Stimulated activated CD8-positive, alpha-beta memory T cell treated with anti-CD3 and anti-CD28 coated beads, Interleukin-2, amount 100 ng/mL, for 48 hours (primary cell): Measurements from ENCODE around the gene GPATCH2L.

Source experiments
- DNase-seq, 2 donors: peaks; one replicate each; pipeline ENCODE4 v3.0.0-alpha.2; 2020; ENCODE audit warnings: low read depth in 2 of 2

GPATCH2L gene

DNA sequence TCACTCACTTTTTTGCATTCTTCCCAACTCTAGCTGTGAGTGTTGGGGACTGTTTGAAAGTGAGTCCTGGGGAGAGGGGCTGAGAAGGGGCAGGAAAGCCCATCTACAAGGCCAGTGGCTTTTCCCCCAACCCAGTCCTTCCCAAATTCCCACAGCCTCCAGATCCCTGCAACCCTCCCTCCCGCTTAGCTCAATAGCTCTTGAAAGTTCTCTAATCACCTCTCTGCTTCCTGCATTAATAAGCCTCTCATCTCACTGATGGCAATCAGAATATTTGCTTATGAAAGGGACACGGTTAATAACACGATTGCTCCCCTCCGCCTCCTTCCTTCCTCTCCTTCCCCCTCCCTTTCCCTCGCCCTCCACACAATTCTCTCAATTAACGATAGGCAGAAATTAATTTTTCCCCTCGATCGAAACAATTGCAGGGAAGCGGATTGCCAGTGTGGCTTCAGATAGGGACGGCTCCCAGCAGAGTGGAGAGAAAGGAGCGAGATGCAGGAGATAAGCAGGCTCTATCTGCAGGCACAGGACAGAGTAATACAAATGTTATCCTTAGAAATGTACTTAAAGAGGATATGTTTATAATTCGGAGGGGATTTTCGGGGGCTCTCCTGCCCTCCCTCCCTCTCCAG lies 15.1 kb upstream of the GPATCH2L start:
- no peak for DNase-seq

DNA sequence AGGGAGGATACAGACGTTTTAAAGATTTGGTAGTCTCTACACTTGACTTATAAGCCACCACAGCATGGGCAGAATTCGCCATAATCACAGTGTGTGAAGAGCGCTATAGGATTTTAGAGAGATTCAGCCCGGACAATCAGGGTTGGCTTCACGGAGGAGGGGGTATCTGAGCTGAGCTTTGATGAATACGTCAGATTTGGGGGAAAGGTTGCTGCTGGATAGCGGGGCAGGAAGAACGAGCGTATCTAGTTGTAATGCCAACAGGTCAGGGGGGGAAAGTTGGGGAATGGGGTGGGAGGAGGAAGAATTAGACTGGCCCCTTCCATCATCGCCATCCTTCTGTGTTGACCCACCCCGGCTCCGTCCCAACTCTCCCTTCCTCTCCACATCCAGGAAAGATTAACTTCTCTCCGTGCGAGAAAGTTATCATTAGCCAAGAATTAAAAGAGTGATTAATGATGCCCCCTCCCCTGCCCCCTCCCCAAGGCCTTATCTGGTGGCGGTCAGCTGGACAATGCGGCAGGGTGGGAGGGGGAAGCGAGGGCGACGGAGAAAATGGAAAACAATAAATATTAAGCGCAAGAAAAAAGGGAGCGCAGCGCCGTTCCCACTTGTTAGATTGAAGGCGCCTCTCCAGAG lies 13.5 kb upstream of the GPATCH2L start:
- no peak for DNase-seq

DNA sequence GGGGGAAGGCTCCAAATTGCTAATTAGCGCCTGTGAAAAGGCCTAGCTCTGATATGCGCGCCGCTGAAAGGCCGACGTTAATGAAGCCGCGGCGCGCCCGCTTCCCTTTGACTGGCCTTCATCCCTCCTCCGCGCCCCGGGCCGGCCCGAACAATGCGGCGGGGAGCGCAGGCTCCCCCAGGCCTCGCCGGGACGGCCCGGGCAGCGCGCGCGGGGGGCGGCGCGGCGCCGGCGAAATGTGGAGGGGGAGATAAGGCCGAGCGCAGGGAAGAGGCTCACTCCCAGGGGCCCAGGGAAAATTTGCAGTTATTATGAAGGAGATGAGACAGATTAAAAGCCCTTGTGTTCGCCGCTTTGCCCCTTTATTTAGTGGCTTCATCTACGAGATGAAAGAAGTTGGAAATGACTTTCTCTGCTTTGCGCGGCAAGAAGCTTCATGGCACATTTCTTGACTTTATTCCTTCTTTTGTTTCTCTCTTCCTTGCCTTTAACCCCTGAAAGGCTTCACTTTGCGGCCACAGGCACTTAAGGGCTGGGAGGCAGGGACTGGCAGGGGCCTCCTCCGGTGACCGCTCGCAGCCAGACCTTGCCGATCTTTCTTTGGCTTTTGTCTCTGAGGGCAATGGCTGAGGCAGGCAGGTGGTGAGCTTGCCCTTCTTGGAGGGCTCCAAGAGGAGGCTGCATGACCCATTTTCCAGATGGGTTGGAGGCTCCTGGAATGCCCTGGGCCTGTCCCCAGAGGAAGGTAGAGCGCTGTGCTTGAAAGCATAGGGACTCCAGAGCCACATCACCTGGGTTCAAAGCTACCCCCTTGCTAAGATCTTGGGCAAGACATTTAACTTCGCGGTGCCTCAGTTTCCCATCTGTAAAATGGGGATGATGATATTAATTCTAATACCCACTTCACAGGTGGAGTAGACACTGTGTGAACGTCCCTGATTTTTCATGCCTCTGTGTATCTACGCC lies 12.7 kb upstream of the GPATCH2L start:
- DNase-seq, result no peak

DNA sequence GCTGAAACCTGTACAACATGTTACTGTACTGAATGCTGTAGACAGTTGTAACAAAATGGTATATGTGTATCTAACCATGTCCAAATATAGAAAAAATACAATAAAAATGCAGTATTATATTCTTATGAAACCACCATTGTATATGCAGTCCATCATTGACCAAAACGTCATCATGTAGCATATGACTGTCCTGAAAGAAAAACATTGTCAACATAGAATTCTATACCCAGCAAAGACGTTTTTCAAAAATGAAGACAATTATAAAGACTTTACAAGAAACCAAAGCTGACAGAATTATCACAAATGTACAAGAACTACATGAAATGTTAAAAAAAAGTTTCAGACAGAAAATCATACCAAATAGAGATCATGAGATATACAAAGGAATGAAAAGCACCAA lies 8.1 kb upstream of the GPATCH2L start:
- DNase-seq, result no peak

DNA sequence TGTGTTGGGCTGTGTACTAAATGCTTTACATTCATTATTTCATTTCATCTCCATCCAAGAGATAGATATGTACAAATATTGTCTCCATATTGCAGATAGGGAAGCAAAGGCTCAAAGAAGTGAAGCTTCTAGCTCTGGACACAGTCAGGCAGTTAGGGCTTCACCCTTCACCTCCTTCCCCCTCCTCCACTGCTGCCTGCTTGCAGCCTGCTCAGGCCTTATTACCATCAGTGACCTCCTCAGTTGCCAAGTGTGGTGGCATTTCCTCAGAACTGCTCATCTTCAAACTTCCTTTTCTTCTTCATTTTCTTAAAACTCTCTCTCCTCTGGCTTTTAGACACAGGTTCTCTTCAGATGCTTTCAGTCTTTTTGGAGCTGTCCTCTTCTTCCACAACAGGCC lies 4.7 kb upstream of the GPATCH2L start:
- no peak for DNase-seq

DNA sequence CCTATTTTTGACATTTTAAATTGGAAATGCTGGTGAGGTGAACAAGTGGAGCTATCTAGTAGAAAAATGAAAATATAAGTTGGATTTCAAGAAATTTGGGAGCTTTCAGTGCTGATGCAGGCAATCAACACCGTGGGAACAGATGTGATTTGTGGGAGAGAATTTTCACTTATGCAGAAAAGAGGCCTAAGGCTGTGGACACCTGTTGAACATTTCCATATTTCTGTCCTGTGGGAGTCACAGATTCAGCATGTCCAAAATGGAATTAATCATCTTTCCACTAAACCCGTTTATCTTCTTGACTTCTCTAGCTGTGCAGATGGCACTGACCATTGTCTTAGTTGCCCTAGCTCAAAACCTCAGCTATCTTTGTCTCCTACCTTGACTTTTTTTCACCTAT lies 2.5 kb upstream of the GPATCH2L start:
- no peak for DNase-seq

DNA sequence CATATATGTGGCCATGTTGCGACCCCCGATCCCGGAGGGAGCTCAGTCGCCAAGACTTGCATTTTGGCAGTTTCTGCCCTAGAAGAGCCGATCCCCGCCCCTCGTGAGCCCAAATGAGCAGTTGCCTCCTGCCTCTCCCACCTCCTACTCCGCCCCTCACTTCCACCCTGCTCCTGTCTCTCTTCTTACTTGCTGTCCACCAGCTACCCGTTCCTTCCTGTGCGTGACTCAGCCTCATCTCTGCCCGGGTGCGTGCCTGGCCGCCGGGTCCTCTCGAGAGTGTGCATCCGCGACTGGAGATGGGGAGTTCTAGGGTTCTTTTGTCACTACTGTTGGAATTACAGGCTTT lies 585 bp downstream of the GPATCH2L start:
- peak; percentile 46 to 59 for DNase-seq

DNA sequence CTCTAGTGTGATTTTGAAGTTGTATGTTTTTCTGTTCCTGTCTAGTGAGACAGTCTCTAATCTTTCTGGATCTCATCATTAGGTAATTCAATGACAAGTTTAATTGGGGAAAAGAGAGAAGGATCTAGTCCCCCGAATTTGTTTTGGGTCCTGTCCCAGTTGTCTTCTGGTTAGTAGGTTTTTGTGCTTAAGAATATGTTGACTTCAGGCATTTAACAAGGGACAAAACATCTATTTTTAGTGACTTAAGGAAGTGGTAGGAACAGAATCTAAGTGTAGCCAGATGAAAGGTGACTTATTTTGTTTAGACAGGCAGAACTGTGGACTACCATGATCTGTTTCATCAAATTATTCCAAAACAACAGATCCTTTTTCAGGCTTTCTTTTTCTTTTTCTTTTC lies 2.2 kb downstream of the GPATCH2L start:
- DNase-seq, result no peak

DNA sequence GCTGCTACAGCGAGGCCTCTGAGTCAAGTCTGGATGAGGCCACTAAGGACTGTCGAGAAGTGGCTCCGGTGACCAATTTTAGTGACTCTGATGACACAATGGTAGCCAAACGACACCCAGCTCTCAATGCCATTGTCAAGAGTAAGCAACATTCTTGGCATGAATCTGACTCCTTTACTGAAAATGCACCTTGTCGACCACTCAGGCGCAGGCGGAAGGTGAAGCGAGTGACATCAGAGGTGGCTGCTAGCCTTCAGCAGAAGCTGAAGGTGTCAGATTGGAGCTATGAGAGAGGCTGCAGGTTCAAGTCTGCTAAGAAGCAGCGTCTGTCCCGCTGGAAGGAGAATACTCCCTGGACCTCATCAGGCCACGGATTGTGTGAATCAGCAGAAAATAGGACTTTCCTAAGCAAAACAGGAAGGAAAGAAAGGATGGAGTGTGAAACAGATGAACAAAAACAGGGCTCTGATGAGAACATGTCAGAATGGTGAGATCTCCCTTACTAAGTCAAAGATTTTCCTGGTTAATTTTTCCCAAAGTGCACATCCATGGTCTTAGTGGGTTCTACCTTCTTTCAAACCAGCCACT lies 2.9 kb downstream of the GPATCH2L start:
- DNase-seq, result no peak

DNA sequence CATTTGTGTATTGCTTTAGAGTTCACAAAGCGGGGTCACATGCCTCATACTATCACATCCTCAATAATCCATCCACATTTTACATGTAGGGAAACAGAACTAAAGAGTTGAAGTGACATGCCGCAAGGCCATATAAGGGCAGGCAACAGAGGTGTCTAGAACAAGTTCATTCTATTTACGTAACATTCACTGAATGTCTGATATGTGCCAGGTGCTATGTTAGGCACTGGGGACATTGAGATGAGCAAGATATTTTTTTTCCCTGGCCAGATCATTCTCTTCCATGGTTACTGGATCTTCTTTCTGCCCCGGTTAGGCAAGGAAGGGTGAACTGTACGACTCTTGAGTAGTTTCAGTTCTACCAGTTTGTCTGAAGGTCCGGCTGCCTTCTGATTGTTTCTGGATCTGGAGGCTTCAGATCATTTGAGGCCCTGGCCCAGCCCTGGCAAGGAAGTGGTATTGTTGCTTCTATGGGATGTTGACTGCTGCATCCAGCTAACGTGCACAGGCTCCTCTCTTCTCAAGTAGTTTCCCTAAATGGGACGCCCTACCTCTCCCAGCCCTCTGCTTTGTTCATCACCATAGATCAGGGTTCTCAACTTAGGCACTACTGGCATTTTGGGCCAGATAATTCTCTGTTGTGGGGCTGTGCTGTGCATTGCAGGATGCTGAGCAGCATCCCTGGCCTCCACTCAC lies 12.1 kb downstream of the GPATCH2L start:
- DNase-seq, result no peak

DNA sequence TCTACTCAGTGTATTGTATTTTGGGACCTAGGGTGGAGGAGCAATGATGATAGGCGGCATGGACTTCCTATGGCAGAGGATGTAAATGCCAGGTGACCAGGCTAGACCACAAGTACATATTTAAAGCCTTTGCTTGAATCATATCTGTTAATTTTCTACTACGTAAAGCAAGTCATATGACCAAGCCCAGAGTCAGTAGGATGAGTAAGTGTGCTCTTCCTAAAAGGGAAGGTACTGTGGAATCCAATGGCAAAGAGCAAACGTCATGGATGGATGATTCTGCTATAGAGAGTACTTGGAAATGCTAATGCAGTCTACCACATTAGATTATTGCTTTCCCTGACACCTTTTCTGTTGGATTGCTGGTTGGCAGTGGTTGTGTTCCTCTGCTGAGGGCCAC lies 16.8 kb downstream of the GPATCH2L start:
- no peak for DNase-seq

DNA sequence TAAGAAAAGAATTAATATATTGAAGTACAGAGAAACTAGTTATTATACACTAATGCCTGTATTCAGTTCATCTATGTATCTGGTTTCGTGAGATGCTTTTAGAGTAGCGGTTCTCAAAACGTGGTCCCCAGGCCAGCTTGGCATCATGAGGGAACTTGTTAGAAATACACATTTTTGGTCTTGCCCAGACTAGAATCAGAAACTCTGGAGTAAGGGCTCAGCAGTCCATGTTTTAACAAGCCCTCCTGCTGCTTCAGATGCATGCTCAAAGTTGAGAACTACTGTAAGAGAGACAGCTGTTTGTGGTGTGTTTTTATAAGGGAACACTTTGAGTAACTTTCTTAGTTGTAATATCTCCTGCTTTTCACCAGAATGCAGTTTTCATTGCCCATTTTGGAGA lies 18.1 kb downstream of the GPATCH2L start:
- no peak for DNase-seq

DNA sequence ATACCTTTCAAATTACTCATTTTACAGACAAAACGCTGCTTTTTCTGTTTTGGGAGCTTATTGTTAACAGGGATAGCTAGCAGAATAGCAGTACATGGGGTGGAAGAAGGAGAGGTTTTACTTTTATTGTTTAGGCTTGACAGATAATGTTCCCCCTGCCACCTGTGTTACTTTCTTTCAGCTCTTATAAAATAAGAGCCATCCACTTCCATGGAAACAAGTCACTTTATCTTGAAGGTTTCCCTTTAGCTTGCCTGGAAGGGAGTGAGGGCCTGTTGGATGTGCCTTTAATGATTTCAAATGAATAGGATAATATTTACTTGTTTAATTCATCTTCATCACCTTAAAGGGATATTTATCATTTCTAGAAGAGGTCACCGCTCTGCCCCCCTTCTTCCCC lies 23.3 kb downstream of the GPATCH2L start:
- DNase-seq, result no peak

DNA sequence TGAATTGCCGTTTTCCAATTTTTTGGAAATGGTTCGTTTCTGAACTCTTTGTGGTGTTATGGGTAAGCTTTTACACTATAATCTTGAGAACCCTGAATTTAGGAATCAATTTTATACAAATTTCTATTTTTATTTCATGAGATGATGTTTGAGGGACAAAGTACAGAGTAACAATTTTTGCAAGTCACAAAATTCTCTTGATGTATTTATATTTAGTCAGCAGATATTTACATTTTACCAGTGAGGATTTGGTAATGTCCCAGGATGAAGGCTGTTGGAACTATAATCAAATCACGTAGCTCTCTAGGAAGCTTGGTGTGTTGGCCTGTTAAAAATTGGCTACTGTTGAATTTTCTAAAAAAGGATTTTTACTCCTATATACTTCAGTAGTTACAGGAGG lies 24.2 kb downstream of the GPATCH2L start:
- no peak for DNase-seq

DNA sequence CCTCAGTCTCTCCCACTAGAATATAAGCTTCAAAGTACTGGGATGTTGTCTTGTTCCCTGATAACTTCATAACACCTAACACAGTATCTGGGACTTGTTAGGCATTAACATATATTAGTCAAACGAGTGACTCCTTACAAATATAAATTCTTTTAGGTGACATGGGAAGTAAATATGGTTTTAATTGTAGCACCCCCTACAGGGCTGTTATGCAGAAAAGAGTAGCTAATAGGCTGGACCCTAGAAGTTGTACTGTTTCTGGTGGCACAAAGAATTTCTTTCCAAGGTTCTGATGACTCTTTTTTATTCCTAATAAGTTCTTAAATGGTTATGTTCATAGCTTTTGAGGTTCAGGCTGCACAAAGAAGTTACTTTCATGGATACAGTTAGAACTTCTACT lies 29.8 kb downstream of the GPATCH2L start:
- no peak for DNase-seq

DNA sequence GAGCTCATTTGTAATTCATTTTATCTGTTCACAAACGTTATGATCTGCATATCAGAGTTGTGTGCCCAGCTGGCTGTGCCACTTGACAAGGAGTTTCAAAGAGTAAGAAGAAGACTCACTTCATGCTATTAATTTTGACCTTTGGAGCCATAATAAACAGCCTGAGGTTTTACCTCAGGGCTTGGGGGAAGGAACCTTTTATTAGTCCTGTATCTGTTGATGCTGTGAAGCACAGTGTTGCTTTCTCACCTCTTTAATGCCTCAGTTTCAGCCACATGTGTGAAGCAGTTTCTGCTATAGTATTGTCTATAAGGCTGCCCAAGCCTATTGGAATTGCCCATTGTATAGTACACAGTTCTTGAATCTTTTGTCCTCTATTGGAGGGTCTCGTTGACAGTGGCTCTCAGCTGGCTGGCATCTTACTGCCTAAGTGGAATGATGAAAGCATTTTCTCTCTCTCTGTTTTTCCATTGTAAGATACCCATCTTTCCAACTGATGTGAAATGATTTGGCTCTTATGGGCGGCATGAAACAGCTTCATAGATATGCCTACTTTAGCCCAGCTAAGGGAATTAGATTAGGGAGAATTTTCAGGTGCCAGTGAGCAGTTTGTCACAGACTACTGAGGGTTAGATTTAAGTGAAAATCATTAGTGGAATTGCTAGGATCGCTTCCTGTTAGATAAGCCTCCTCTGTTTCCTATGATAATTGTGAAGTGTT lies 34.7 kb downstream of the GPATCH2L start:
- DNase-seq, result no peak

DNA sequence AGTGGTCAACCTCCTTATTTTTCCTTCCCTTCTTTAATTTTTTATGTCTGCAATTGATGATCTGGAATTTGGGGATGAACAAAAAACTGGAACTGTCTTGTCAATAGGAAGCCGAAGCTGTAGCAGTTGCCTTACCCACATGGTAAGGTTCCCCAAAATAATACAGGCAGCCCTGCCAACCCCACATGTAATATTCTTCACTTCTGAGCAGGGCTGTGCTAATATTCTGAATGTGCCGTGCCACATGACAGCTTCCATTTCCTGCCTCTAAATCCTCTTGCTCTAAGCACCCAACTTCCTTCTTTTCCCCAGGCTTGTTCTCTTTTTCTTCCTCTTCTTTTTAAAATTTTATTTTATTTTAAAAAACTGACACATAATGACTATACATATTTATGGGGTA lies 39.6 kb downstream of the GPATCH2L start:
- DNase-seq, result no peak

DNA sequence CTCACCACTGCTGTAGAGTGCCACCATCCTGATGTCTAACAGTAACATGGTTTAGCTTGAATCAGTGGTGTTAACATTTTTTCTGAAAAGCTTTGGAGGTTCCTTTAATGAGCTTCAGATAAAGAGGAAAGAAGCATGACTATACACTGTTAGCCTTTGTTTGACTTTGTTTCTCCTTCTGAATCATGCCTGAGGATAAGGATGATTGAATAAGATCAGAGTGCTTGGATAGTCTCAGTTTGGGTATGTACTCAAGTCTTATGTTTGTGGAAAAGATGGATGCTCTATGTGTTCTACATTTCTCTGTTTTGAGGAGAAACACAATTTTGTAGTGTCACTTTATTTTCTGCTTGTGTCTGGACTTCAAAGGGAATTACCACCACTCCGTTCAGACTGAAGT lies 42.0 kb downstream of the GPATCH2L start:
- DNase-seq, result no peak

DNA sequence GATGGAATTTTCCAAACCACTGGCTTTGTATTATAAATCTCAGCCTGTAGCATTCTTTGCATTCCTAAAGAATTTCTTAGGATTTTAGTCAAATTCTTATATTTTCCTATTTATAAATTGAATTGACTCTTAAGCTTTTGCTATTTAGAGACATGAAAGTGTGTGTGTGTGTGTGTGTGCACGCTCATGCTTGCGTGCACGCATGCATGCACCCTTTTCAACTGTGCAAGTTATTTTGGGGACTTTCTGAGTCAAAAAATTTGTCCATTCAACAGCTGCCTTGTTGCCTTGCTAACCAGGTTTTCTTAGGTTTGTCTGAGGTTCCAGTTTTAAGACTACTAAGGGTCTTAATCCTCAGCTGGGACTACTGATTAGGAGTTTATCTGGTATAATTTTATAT lies 42.6 kb downstream of the GPATCH2L start:
- DNase-seq, result no peak

DNA sequence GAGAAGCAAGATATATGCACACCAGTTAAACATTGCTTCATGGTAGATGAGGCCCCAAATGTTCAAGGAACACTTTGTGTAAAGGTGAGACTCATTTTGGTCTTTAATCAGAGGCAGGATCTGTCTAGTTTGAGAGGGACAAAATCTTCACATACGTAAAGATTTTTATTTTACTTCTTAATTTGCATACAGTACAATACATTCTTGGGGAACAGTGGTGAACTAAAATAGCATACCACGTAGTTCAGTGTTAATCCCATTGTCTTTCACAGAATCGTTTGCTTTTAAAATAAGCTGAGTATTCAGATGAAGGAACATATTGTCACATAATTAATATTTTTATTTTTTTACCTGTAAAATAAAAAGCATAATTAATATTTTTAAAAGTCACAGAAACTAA lies 43.3 kb downstream of the GPATCH2L start:
- DNase-seq, result no peak

DNA sequence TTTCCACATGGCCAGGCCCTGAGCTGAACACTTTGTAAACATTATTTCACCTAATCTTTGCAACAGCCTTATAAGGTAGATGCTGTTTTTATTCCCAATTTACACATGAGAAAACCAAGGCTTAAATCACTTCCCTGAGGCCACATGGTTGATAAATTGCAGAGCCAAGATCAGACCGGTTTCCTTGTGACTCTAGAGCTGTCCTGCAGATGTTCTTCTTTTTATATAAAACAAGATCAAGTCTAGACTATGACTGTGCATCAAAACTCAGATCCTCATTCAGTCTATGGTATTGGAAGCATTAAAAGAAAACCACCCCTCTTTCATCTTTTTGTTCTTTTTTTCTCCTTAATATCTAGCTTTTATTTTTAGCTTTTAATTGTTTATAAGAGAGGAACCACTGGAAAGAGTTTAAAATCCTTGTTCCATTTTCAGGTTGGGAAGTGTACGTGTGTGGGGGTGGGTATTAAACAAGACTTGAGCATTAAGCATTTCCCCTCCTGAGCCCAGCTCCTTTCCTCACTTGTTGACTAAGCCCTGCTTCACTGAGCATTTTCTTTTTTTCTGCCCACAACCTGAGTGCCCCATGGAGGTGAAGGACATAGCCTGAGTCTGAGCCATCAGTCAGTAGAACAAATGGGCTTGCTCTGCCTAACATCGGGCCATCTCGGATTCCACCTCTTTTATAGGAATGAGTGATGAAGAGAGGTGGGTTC lies 45.4 kb downstream of the GPATCH2L start:
- no peak for DNase-seq
